Suppressor macrophage treated with lipopolysaccharide for 4 hours (primary cell): ENCODE data around the gene ZNF497.

Experiments
- DNase-seq: peaks from one replicate; pipeline ENCODE4 v3.0.0-alpha.2; 2020

Gene ZNF497

GRCh38 chr19:58366585-58367430 is 4.3 kb upstream of the ZNF497 start:
- DNase-seq, result no peak

- peak; percentile 19 for DNase-seq
Measured at GRCh38 chr19:58364146-58364545, 1.6 kb upstream of the ZNF497 start.

GRCh38 chr19:58361900-58362271 is 665 bp downstream of the ZNF497 start:
- peak; percentile 51 for DNase-seq

- DNase-seq, result no peak
Measured at GRCh38 chr19:58357481-58358145, 4.9 kb downstream of the ZNF497 start.

- no peak for DNase-seq
Measured at GRCh38 chr19:58356766-58357480, 5.6 kb downstream of the ZNF497 start.

GRCh38 chr19:58355908-58356765 is 6.4 kb downstream of the ZNF497 start:
- no peak for DNase-seq

- no peak for DNase-seq
Measured at GRCh38 chr19:58355215-58355796, 7.2 kb downstream of the ZNF497 start.

GRCh38 chr19:58354478-58355030 is 8.0 kb downstream of the ZNF497 start:
- DNase-seq, result no peak

GRCh38 chr19:58353717-58354477 is 8.7 kb downstream of the ZNF497 start:
- DNase-seq, result no peak

- no peak for DNase-seq
Measured at GRCh38 chr19:58352760-58353671, 9.5 kb downstream of the ZNF497 start, which contains the start of gene A1BG. Gene A1BG, minus strand, starts transcription at chr19:58353492. Its CDS starts 55 bp downstream, at chr19:58353437.

- no peak for DNase-seq
Measured at GRCh38 chr19:58351990-58352755, 10.4 kb downstream of the ZNF497 start.

- DNase-seq, result no peak
Measured at GRCh38 chr19:58351558-58351878, 11.0 kb downstream of the ZNF497 start.

- no peak for DNase-seq
Measured at GRCh38 chr19:58350871-58351557, 11.5 kb downstream of the ZNF497 start.

- DNase-seq, result no peak
Measured at GRCh38 chr19:58350001-58350861, 12.3 kb downstream of the ZNF497 start.

- DNase-seq, result no peak
Measured at GRCh38 chr19:58349590-58349989, 13.0 kb downstream of the ZNF497 start.

GRCh38 chr19:58348080-58348479 is 14.5 kb downstream of the ZNF497 start:
- DNase-seq, result peak; percentile 18
